Measurements from ENCODE around the gene MPZL1.
"Not testable (repeated sequence)": the region's sequence is repeated elsewhere in the genome, so short reads cannot be mapped to it uniquely, and the experiment has no call there.

MPZL1 gene

DNA sequence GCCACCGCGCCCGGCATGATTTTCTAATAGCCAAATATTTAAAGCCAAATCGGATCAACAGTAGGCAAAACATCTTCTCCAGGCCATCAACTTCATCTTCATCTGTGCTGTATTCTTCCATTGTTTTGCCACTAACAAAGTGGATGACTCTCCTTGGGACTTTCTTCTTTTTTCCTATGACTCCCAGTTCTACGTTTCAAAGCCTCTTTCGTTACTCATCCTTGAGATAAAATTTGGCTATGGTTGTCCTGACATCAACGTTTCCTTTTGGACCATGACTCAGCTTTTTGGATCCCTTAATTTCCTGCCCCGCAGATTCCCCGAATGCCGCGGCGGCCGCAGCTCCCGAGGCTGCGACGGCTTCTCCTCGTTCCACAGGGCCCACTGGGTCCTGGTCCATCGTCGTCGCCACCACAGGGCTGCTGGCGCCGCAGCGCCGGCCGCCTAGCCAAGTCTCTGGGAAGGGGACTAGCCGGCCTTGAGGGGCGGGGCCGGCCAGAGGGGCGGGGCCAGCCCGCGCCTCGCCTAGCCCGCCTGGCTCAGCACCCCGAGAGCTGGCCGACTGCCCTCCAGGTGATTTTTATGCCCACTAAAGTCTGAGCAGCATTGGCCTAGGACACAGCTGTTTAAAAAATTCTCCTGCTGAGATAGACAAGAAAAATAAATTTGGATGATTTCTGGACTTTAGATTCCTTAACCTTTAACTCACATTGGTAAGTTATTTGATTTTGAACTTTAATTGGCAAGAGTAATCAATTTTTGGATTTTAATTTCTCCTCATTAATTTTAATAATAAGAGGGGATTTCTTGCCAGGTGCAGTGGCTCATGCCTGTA lies 98.3 kb downstream of the MPZL1 start:
- DNase-seq, result peak; percentile 84

DNA sequence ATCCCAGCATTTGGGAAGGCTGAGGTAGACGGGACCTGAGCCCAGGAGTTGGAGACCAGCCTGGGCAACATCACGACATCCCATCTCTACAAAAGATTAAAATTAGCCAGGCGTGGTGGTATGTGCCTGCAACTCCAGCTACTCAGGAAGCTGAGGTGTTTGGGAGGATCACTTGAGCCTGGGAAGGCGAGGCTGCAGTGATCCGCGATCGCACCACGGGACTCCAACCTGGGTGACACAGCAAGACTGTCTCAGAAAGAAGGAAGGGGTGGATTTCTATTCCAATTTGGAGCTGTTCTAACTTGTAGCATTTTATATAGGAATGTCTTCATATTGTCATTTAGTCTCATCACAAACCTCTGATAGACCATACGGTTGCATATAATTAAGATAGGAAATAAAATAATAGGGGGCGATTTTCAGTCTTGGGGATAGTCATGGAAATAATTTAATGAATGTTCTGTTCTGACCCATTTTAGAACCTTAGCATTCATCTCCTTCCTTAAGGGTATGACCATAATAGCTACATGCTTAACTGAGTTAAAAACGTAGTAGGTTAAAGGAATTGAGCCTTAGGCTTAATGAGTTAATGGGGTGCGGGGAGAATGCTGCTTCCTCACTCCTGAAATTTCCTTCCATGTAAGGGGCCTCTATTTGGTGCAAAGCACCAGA lies 99.0 kb downstream of the MPZL1 start:
- no peak for DNase-seq

DNA sequence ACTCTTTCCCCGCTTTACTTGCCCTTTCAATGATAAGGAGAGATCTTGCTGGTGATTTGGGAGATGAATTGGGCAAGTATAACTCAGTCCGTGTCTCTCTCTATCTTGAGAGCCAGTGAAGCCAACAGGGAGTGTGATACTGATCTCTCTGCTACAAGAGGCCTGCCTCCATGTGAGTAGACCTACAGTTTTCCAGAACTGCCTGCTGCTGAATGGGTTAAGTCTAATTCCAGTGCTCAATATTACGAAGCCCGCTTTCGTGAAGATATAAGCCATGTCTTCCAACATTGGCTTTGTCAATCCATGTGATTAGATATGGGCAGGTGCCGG lies 99.5 kb downstream of the MPZL1 start:
- DNase-seq, result no peak

DNA sequence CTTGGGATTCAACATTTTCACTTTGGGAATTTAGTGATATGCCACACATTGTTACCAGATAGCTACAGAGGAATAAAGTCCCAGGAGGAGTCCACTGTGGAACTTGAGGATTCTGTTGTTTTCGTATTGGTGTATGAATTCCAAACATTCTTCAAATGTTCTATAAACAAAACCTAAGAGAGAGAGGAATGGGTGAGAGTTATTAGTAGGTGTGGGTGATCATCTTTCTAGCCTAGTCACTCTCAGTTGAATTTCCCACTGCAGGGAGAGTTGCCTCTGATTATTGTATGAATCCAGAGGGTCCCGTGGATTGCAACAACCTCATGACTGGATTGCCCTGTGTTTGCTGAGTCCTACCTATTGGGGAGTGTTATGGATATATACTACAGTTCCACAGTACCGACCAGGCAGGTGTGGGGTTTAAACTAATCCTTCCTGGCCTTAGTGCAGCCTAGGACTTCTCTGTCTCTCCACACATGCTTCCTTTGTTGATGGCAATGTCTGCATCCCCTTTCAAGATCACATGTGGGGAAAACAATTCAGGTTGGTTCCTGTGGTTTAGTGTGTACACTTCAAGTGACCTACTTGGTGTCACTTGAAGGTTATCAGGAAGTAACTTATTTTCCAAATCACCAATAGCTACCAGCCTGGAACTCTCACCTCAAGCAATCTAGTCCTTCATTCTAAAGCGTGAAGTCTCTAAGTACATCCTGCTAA lies 100.3 kb downstream of the MPZL1 start:
- DNase-seq, result no peak

DNA sequence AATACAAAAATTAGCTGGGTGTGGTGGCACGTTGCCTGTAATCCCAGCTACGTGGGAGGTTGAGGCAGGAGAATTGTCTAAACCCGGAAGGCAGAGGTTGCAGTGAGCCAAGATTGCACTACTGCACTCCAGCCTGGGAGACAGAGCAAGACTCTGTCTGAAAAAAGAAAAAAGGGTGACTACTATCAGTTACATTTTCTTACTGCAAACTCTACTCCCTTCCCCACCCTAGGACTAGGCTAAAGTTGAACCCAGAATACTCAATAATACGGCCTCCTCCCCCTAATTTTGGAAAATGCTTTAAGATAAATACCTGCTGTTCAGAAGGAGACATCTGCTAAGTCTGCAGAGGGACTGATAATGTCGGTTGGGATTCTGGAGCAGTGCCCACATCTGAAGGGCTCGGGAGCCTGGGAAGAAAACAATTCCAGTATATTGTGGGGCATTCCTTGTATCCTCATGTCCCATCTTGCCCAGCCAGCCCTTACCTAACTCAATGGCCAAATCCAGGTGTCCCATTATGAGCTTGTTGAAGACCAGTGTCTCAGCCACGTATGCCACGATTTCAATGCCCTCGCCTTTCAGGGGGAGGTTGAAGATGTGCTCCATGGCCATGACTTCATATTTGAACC lies 102.5 kb downstream of the MPZL1 start:
- no peak for DNase-seq

DNA sequence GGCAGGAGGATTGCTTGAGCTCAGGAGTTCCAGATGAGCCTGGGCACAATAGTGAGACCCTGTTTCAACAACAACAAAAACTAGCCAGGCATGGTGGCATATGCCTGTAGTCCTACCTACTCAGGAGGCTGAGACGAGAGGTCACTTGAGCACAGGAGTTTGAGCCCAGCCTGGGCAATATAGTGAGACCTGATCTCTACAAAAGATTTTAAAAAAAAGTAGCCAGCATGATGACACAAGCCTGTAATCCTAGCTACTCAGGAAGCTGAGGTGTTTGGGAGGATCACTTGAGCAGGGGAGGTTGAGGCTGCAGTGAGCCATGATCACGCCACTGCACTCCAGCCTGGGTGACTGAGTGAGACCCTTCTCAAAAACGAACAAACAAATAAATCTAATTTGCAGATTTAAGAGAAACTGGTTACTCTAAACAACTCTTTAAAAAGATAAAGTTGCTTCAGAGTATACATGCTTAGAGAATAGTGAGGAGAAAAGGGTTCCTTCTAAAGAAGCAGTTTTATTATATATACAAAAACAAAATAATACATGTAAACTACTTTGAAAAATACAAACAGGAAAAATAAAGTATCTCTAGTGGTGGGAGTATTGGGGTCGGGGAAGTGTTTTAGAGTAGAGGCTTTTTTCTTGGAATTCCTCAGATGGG lies 103.8 kb downstream of the MPZL1 start:
- DNase-seq, result no peak

DNA sequence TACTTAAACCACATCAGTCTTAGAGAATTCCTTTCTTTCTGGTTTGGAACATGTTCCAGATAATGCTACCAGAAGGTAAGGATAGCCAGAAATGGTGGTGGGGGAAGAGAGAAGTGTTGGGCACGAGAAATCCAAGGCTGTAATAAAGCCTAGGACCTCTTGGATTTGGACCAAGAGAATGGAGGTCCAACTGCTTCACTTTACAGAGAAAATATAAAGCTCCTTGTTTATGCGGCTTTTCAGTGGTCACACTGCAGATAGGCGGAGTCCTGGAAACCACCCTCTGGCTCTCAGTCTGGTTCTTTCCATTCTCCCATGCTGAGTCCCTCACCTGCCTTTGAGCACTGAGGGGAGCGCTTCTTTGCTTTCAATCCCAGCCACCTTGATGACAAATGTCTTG lies 104.3 kb downstream of the MPZL1 start:
- DNase-seq, result no peak

DNA sequence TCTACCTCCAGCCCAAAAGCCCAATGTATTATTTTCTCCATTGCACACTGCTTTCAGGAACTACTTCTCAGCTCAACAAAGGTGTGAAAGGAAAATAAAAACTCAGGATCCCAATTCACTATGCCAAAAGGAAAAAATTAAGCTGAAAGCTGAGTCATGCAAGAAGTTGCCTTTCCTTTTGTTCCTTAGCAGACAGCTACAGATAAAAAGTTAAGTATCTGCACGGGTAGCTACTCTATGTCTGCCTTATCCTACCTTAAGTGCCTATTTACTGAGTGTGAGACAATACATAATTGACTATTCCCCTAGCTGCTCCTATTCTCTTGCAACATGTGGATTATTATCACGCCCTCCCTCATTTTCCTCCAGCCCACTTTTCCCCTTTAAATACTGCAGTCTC lies 108.1 kb downstream of the MPZL1 start:
- no peak for DNase-seq

DNA sequence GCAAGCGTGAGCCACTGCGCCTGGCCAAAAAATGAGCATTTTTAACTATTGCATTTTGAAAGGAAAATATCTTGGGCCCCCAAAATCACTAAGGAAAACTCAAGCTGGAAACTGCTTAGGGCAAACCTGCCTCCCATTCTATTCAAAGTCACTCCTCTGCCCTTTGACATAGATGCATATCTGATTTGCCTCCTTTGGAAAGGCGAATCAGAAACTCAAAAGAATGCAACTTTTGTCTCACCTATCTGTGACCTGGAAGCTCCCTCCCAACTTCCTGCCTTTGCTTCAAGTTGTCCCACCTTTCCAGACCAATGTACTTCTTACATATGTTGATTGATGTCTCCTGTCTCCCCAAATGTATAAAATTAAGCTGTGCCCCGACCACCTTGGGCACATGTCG lies 108.9 kb downstream of the MPZL1 start:
- DNase-seq, result not testable (repeated sequence)

DNA sequence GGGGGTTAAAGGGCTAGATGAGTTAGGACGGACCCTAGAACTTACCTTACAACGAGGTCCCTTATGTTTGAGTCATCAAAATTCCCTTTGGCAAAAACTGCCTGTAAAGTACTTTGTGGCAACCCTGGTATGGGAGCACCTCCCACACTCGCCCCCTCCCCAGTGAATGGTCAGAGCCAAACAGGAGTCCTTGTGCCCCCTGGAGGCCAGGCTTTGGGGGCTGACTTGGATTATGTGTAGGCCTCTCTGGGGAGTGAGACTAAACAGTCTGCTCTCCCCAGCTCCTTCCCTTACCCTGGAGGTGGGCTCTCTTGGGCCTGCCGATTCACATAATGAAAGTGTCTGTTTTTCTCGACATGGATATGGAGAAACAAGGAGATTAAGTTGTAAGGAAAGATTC lies 110.9 kb downstream of the MPZL1 start:
- DNase-seq, result no peak

DNA sequence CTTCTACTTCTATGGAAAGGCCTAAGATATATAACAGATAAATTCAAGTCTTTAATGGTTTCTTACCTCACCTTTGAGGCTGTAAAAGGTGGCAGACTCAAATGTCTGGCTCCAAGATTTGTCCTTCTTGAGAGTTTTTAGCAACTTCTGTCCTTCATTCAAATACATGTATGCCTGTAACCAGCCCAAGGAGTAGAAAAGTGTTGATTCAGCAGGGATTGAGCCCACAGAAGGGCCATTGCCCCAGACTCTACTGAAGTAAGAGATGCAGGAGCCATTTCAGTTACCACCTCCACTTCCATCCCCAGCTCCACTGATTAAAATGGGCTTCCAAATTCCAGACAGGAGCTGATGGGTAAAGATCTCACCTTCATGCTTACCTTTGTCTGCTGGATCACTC lies 112.1 kb downstream of the MPZL1 start:
- DNase-seq, result no peak

DNA sequence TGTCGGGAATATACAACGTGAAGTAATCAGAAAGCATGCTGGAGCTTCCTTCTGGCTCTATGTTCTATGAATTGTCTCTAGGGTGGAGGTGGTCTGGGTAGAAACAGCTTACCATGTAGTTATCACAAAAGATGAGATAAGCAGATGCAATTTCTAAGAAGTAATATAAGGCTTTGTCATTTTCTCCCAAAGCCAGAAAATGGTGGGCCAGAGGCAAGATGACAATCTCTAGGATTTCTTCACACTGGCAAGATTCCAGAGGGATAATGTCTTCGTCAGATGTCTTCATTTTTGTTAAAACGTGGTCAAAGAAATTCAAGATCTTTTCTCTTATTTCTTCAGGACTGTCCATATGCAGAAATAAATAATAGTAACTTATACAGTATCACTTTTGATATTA lies 114.4 kb downstream of the MPZL1 start:
- no peak for DNase-seq

DNA sequence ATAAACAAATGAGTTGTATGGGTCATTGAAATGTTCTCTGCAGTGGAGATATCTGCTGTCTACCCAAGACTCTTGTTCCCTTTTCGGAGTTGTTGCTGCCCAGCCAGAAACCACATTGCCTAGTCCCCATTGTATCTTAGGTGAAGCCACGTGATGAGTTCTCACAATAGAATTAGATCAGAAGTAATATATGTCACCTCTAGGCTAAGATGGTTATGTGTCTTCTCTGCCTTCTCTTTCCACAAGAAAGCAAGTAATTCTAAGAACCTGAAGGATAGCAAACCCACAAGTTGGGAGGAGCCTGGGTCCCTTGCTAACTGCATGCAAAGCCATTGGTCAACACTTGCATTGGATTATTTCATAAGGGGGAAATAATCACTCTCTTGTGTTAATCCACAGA lies 115.5 kb downstream of the MPZL1 start:
- no peak for DNase-seq

DNA sequence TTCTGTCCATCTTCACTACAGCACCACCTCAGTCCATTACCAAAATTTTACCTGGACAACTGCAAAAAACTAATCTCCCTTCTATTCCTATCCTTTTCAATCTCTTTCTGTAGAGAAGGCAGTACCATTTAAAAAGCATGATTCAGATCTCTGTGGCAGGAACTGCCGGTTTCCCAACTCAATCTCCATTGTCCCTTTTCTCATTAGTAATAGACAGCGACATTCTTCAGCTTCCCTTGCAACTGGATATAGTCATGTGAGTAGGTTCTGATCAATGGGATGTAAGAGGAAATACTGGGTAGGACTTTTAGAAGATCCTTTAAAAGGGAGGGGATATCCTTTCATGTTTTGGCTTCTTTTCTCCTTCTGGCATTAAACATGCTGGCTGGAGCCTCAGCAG lies 117.2 kb downstream of the MPZL1 start:
- no peak for DNase-seq

Data from amniotic stem cell (primary cell).